ENCODE measurements around the gene GLI3.

GLI3 gene

GRCh38 chr7:41992881-41993867 lies 243.8 kb downstream of the GLI3 start:
- DNase-seq = no peak

DNA sequence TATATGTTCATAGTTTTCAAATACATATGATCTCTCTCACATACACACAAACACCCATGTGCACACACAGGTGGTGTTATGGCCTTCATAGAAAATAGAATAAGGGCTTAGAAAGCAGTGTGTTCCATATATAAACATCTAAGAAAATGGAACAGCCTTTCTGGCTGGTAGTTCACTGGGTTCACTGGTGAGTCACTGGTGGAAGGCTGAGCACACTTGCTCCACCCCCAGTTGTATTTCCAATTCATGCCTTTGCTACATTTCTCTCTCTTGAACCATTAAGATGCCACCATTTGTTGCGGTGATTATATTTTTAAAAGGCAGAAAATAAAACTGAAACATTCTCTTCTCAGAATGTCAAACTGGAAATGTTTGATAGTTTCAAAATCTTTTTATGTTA lies 252.1 kb downstream of the GLI3 start:
- DNase-seq = no peak

DNA sequence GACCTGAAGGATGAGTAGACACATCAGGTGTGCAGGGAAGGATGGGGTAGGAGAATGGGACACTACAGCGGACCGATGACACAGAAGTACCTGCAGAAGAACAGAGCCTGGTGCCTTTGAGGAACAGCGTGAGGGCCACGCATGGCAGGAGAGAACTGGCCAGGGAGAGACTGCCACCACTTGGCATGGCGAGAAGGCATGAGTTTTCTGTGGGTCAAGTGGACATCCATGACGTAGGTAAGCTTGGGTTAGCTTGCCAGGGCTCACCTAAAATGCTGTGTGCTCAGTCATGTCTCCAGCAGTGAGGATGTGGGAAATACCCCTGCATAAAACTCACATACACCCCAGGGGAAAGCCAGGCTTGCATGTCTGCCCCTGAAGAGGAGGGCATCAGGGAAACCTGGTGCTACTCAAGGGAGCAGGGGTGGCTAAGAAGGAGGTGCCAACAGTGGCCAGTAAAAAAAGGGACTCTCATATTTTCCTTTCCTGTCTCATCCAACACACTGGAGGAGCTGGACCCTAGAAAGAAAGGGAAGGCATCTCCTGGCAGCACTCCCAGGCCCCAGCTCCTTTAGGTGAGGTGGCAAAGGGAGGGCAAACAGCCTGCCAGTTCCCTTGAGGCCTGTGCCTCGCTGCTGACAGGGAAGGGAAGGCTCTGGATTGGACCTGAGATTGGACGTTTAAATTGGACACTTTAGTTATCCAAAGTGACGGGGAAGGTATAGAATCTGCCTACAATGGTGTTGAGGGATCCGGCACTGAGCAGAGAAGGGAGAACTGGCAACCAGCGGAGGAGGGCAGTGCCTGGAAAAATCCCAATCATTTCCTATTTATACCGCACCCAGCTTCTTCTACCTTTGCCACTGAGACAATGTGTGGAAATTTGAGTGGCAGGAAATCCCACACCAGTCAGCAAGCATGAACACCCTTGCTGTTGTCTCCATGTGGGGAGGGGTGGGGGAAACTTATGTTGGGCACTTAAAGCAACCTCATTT lies 255.7 kb downstream of the GLI3 start:
- no peak for DNase-seq

- DNase-seq = peak; percentile 58
Measured at GRCh38 chr7:41979834-41980307, 257.1 kb downstream of the GLI3 start.

- no peak for DNase-seq
Measured at GRCh38 chr7:41978858-41979257, 258.2 kb downstream of the GLI3 start.

- DNase-seq = no peak
Measured at GRCh38 chr7:41977661-41978060, 259.3 kb downstream of the GLI3 start.

GRCh38 chr7:41977151-41977651 lies 259.8 kb downstream of the GLI3 start:
- peak; percentile 64 for DNase-seq

DNA sequence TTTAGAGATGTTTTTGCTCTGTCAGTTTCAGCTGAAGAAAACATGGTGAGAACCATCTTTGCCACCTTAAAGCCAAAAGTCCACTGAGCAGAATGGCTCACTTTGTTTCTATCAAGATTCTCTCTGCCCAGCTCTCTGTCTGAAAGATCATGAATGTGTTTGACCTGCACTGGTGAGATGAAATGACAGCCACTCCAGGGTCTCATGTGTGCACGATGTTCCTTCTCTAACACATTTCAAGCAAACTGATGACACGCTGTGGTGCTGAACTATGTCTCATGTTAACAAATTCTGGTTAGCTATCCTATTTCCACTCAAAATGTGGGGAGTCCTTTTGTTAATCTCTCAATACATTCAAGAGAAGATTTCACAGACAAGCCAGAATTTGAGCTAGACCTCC lies 260.6 kb downstream of the GLI3 start:
- DNase-seq = no peak

- no peak for DNase-seq
Measured at GRCh38 chr7:41975849-41976248, 261.2 kb downstream of the GLI3 start.

- DNase-seq = no peak
Measured at GRCh38 chr7:41974870-41975557, 262.0 kb downstream of the GLI3 start.

- DNase-seq = no peak
Measured at GRCh38 chr7:41973202-41973730, 263.7 kb downstream of the GLI3 start.

GRCh38 chr7:41972776-41973175 lies 264.2 kb downstream of the GLI3 start:
- no peak for DNase-seq

- DNase-seq = no peak
Measured at GRCh38 chr7:41972270-41972669, 264.7 kb downstream of the GLI3 start.

DNA sequence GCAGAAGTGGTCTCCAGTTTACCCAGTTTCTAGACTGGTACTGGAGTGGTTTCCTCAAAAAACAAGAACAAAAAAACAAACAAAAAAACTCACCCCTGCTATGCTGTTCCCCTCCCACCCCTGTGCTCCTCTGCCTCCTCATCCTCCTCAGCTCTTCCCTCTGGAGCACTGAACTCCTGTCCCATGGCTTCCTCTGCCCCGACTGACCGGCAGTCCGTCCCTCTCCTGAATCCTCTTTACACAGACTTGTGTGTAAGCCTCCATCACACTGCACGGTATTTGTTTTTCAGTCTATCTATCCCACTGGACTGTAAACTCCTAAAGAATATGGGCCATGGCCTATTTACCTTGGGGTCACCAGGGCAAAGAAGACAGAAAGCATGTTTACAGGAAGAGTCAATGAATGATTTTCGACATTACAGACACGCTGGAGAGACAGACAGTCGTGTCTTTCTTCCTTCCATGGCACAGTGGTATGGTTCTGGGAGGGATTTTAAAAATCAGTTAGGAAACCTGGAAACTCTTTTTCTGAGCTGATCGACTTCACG lies 265.3 kb downstream of the GLI3 start:
- no peak for DNase-seq

DNA sequence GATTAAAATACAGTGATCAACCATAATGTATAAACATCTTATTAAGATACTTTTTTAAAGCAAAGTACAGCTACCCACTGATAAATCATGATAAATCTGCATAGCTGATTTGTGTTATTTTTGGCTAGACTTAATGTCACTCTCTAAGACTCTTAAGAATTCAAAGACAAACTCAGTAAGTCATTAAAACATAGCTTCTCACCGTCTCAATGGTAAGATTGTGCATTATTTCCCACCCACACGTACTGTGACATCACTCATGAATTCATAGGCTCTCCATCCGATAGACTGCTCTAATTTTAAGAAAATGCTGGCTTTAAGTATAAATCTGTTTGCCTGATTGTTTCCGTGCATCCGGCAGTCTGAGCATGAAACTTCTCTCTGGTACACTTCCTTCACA lies 266.1 kb downstream of the GLI3 start:
- DNase-seq = no peak

DNA sequence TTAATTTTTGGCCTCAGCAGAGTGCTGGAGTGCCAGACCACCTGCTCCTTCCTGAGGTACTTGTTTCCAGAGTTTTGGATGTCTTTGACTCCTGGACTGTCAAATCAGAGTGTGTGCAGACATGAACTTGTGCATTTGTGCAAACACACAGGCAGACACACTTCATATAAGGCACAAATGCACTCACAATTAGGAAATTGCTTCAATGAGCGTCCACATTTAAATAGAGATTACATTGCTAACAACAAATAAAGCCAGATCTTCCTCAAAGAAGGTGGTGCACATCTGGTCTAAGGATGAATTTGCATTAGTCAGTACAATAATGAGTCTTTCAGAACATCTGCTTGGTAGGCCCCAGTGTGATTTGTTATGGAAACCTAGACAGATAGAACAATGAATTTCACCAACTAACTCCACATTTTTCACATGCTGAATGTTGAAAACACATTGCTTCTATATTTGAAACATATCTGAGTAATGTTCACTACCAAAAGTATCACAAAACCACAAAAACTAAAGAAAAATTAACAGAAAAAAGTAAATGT lies 267.4 kb downstream of the GLI3 start:
- DNase-seq = no peak

DNA sequence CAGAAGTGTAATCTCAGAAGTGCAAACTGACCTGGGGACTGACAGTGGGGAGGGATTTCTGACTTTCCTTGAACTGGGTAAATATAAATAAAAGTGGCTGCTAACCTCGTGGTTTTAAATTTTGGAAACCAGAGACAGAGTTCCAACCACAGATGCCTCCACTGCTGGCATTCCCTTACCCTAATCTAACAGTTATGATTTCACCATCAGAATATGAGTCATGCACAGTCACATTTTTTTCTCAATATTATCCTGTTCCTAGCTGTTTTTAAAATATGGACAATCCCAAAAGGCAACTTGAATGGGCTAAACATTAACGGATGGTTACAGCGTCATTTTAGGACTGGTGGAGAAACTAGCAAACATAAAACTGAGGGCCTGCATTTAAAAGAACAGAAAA lies 269.9 kb downstream of the GLI3 start:
- no peak for DNase-seq

GRCh38 chr7:41965951-41966505 lies 271.0 kb downstream of the GLI3 start:
- no peak for DNase-seq

- no peak for DNase-seq
Measured at GRCh38 chr7:41964849-41965745, 271.9 kb downstream of the GLI3 start.

DNA sequence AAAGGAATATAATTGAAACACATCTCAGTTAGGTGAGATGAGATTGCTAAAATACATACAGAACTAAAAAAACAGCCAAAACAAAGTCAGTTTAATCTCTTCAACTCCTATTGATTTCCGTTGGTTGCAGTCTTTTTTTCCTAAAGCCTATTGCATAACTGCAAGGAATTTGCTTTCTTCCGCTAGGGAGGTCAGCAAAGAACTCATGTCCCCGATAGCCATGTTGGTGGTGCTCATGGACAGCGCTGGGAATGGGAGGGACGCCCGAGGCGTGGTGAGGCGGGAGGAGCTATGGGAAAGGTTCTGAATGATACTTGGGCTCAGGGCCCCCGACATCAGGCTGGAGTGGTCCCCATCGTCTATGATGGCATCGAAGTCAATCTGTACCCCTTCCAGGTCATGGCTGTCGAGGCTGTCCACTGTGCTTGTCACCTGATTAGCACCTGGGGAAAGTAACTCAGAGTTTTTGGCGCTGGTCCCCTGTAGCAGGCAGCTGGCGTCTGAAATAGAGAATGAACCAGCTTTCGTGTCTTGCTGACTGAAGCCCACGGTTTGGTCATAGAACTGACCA lies 272.7 kb downstream of the GLI3 start:
- no peak for DNase-seq

Data from hematopoietic multipotent progenitor cell treated with erythropoietin and hydrocortisone succinate and interleukin-3 and kit ligand, for 6 days (in vitro differentiated cells).